Nephron (organoid): ENCODE results near the gene TOP3A.
"Not testable (repeated sequence)": the region's sequence is repeated elsewhere in the genome, so short reads cannot be mapped to it uniquely, and the experiment has no call there.

ENCODE experiments used
- H3K27ac Mint-ChIP-seq, 3 experiments: 2 replicates each; pipeline ENCODE4 v1.8.0; 2020; ENCODE audit warnings: mixed read lengths in 3 of 3, mild to moderate bottlenecking in 2 of 3, moderate library complexity in 1 of 3
- H3K27me3 Mint-ChIP-seq: 2 replicates; pipeline ENCODE4 v1.8.0; 2021; ENCODE audit warnings: low read depth, mild to moderate bottlenecking, moderate library complexity, mixed read lengths
- H3K36me3 Mint-ChIP-seq: 2 replicates; pipeline ENCODE4 v1.8.0; 2020; ENCODE audit warnings: low read depth, mixed read lengths
- H3K4me1 Mint-ChIP-seq: 2 replicates; pipeline ENCODE4 v1.8.0; 2020; ENCODE audit warnings: mixed read lengths
- H3K4me3 Mint-ChIP-seq, 3 experiments: 2 replicates each; pipeline ENCODE4 v1.8.0; 2020; ENCODE audit warnings: mild to moderate bottlenecking in 3 of 3, mixed read lengths in 3 of 3, moderate library complexity in 2 of 3
- H3K9me3 Mint-ChIP-seq: 2 replicates; pipeline ENCODE4 v1.8.0; 2020; ENCODE audit warnings: mixed read lengths
- TF ChIP-seq, protein P1 (sequence below), 3 experiments: fragments of 200-600 bp; sonication (generic); IDR thresholded peaks; one replicate each; pipeline ENCODE4 v1.5.0; 2021; ENCODE audit warnings: antibody characterized with exemption in 3 of 3; ENCODE audit not compliant: unreplicated experiment in 3 of 3

The TOP3A gene

GRCh38 chr17:18360518-18360917 lies 45.7 kb upstream of the TOP3A start:
- TF ChIP-seq, protein P1, sequence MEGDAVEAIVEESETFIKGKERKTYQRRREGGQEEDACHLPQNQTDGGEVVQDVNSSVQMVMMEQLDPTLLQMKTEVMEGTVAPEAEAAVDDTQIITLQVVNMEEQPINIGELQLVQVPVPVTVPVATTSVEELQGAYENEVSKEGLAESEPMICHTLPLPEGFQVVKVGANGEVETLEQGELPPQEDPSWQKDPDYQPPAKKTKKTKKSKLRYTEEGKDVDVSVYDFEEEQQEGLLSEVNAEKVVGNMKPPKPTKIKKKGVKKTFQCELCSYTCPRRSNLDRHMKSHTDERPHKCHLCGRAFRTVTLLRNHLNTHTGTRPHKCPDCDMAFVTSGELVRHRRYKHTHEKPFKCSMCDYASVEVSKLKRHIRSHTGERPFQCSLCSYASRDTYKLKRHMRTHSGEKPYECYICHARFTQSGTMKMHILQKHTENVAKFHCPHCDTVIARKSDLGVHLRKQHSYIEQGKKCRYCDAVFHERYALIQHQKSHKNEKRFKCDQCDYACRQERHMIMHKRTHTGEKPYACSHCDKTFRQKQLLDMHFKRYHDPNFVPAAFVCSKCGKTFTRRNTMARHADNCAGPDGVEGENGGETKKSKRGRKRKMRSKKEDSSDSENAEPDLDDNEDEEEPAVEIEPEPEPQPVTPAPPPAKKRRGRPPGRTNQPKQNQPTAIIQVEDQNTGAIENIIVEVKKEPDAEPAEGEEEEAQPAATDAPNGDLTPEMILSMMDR (IDR thresholded peaks at IDR 0.05; ENCODE audit: unreplicated experiment in 3 of 3), result no peak
- Mint-ChIP-seq H3K9me3 (no peaks in the 10 kb centered on the region), H3K36me3 (peaks cover 14% of the 10 kb centered on the region), H3K4me1 (peaks cover 8% of the 10 kb centered on the region), H3K4me3 (peak overlapping the region; percentile 19 to 59 (median 22)), H3K27me3 (peaks cover 3% of the 10 kb centered on the region), H3K27ac (peak overlapping the region in 1 of 3 experiments; percentile 51)

- H3K27ac Mint-ChIP-seq, result peak overlapping the region in 2 of 3 experiments; percentile 37 to 40
- no peaks in the 10 kb centered on the region for H3K27me3 Mint-ChIP-seq
- TF ChIP-seq, protein P1 (IDR thresholded peaks at IDR 0.05; ENCODE audit: unreplicated experiment in 3 of 3), result no peak
- H3K4me1 Mint-ChIP-seq, result no peaks in the 10 kb centered on the region
- no peak overlapping the region for H3K4me3 Mint-ChIP-seq
- H3K9me3 Mint-ChIP-seq, result no peaks in the 10 kb centered on the region
- peaks cover 33% of the 10 kb centered on the region for H3K36me3 Mint-ChIP-seq
Measured at GRCh38 chr17:18356624-18357023, 41.8 kb upstream of the TOP3A start.

DNA sequence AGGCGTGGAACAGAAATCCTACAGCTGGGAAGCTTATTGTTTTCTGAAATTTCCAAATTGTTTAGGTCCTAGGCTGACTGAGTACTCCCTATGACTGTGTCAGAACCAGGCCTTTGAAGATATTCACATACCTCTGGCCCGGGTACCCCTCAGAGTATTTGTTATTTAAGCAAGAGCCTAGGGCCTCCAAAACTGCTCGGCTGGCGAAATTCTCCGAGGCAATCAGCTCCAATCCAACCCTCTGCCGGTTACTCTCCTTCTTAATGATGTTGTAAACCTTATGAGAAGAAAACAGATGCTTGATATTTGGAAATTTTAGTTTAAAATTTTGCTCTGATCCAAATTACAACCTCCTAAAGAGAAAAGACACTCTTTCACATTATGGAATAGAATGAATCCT lies 38.7 kb upstream of the TOP3A start:
- no peak overlapping the region for H3K27ac Mint-ChIP-seq
- H3K4me3 Mint-ChIP-seq, result no peak overlapping the region
- no peaks in the 10 kb centered on the region for H3K9me3 Mint-ChIP-seq
- TF ChIP-seq, protein P1 (IDR thresholded peaks at IDR 0.05; ENCODE audit: unreplicated experiment in 3 of 3), result no peak
- no peaks in the 10 kb centered on the region for H3K4me1 Mint-ChIP-seq
- H3K27me3 Mint-ChIP-seq, result no peaks in the 10 kb centered on the region
- peaks cover 30% of the 10 kb centered on the region for H3K36me3 Mint-ChIP-seq

DNA sequence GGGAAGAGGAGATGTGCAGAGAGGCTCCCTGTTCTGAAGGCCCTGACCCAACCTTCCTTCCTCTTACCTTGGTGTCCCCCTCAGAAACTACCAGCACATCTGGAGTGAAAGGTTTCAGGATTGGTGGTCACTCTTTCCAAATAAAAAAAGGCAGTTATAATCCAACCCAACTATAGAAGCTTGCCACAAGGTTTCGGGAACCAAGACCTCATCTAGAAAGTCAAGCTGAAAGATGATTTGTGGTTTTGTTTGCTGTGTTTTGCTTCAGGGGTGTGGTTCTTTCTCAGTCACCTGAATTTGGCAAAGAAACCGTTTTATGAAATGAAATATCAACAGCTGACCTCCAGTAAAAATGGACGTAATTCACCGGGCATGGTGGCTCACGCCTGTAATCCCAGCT lies 29.2 kb upstream of the TOP3A start:
- peaks cover 48% of the 10 kb centered on the region for H3K36me3 Mint-ChIP-seq
- H3K4me3 Mint-ChIP-seq, result no peak overlapping the region
- peaks cover 3% of the 10 kb centered on the region for H3K27me3 Mint-ChIP-seq
- TF ChIP-seq, protein P1 (IDR thresholded peaks at IDR 0.05; ENCODE audit: unreplicated experiment in 3 of 3), result no peak
- no peak overlapping the region for H3K27ac Mint-ChIP-seq
- no peaks in the 10 kb centered on the region for H3K9me3 Mint-ChIP-seq
- no peaks in the 10 kb centered on the region for H3K4me1 Mint-ChIP-seq

- Mint-ChIP-seq H3K36me3 (peaks cover 60% of the 10 kb centered on the region), H3K4me1 (no peaks in the 10 kb centered on the region), H3K4me3 (no peak overlapping the region), H3K9me3 (no peaks in the 10 kb centered on the region), H3K27ac (no peak overlapping the region), H3K27me3 (peaks cover 3% of the 10 kb centered on the region)
- TF ChIP-seq, protein P1 (IDR thresholded peaks at IDR 0.05; ENCODE audit: unreplicated experiment in 3 of 3), result no peak
Measured at GRCh38 chr17:18339933-18340332, 25.1 kb upstream of the TOP3A start.

GRCh38 chr17:18338158-18338557 lies 23.4 kb upstream of the TOP3A start:
- not testable (repeated sequence) for H3K4me1 Mint-ChIP-seq, H3K4me3 Mint-ChIP-seq, H3K27me3 Mint-ChIP-seq, H3K9me3 Mint-ChIP-seq, H3K27ac Mint-ChIP-seq
- H3K36me3 Mint-ChIP-seq, result peaks cover 67% of the 10 kb centered on the region
